Measurements from ENCODE around the gene OR2AT4. TPM values are rescaled to one million over a fixed set of nuclear protein-coding genes. Genes with fewer than 3 reads are reported as not detected.

The OR2AT4 gene
- total RNA-seq = under 1 TPM in 1 of 2 donors, not detected in 1; 0.11 TPM

DNA sequence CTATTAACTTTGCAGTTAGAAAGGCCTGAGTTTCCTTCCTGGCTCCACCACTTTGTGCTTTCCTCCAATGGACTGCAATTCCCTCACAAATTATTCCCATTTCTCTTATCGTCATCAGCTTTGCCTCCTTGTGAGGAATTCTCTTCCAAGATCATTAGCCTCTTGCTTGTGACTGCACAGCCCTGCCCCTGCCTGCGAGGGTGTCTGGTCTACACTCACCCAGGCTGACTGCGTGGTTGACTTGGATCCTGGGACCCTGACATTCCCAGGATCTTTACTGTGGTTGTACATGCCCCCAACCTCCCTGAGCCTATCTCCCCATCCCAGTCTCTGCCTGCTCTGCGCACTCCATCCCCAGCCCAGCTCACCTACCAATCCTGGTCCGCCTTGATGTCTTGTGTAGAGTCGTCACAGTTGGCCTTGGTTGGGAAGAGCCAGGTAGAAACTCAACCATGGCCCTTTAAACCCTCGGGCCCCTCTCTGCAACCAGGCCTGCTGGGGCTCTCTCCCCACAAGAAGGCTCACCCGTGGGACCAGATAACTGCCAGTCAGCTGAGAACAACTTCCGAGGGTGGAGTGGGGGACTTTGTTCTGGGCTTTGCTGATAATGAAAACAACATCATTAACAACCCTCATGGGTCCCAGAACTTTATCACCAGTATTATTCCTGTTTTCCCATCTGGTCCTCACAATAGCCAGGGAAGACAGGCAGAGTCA is at the start of gene OR2AT4:
Gene OR2AT4 (minus strand): TSS at position 421 of the 717 bp plus-strand sequence.
- H3K27me3 ChIP-seq (replicated peaks; ENCODE audit: insufficient read depth) = no peaks in the 10 kb centered on the region
- 81% methylated on average over 9 of the region's 9 CpGs for WGBS

DNA sequence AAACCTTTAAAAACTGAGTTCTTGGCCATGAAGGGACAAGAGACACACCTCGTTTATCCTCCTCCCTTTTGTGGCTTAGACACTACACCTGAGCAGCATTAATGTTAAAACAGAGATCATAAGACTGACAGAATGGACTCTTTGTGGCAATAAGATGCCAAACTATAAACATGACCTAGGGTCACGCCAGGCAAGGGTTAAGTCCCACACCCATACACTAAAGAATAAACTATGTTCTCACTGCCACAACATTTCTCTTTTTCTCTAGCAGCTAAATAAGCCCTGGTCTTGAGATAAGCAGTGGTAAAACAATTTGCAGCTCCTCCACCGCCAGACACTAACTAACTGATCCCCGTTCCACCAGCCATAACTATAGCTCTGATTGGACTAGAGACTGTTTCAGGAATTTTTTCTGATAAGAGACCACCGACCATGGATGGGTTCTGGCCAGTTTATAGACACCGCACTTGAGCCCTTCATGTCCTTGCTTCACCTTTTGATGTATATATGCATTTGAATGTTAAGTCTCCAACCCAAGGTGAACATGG is 49.4 kb upstream of the OR2AT4 start:
- 64% methylated on average over 6 of the region's 6 CpGs for WGBS
- Histone ChIP-seq H3K36me3 (no peaks in the 10 kb centered on the region), H3K27me3 (replicated peaks; ENCODE audit: insufficient read depth) (no peaks in the 10 kb centered on the region), H3K9me3 (no peaks in the 10 kb centered on the region), H3K4me1 (replicated peaks) (no peaks in the 10 kb centered on the region), H3K4me3 (no peak overlapping the region), H3K27ac (no peak overlapping the region)
- intact Hi-C loops (cut with DNase I) = loop anchor here (2.0 to 10.0 kb wide), 2 partner anchors 59 to 221 kb away; no protein-coding TSS in a partner anchor
- no peak for DNase-seq (ENCODE audit: low spot score)
- TF ChIP-seq, protein P1, sequence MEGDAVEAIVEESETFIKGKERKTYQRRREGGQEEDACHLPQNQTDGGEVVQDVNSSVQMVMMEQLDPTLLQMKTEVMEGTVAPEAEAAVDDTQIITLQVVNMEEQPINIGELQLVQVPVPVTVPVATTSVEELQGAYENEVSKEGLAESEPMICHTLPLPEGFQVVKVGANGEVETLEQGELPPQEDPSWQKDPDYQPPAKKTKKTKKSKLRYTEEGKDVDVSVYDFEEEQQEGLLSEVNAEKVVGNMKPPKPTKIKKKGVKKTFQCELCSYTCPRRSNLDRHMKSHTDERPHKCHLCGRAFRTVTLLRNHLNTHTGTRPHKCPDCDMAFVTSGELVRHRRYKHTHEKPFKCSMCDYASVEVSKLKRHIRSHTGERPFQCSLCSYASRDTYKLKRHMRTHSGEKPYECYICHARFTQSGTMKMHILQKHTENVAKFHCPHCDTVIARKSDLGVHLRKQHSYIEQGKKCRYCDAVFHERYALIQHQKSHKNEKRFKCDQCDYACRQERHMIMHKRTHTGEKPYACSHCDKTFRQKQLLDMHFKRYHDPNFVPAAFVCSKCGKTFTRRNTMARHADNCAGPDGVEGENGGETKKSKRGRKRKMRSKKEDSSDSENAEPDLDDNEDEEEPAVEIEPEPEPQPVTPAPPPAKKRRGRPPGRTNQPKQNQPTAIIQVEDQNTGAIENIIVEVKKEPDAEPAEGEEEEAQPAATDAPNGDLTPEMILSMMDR (IDR thresholded peaks at IDR 0.05) = no peak
- no peak for TF ChIP-seq POLR2A (IDR thresholded peaks at IDR 0.05)
- no peak for TF ChIP-seq POLR2AphosphoS5 (IDR thresholded peaks at IDR 0.05)

More for the DNA sequence above, at the start of gene OR2AT4:
- intact Hi-C loops (cut with DNase I) = no loop called here
- no peak for DNase-seq (ENCODE audit: low spot score)
- TF ChIP-seq POLR2AphosphoS5 (IDR thresholded peaks at IDR 0.05) (no peak), POLR2A (IDR thresholded peaks at IDR 0.05) (no peak)
- TF ChIP-seq, protein P1 (IDR thresholded peaks at IDR 0.05) = no peak
- Histone ChIP-seq H3K36me3 (no peaks in the 10 kb centered on the region), H3K9me3 (no peaks in the 10 kb centered on the region), H3K27ac (no peak within 1 kb of the TSS), H3K4me1 (replicated peaks) (no peaks in the 10 kb centered on the region), H3K4me3 (no peak within 1 kb of the TSS)

GRCh38 chr11:75145196-75145971 is 48.7 kb upstream of the OR2AT4 start:
- no peak for TF ChIP-seq POLR2AphosphoS5 (IDR thresholded peaks at IDR 0.05)
- TF ChIP-seq POLR2A (IDR thresholded peaks at IDR 0.05) = no peak
- TF ChIP-seq, protein P1 (IDR thresholded peaks at IDR 0.05) = no peak
- Histone ChIP-seq H3K4me1 (replicated peaks) (no peaks in the 10 kb centered on the region), H3K4me3 (no peak overlapping the region), H3K9me3 (no peaks in the 10 kb centered on the region), H3K27me3 (replicated peaks; ENCODE audit: insufficient read depth) (no peaks in the 10 kb centered on the region), H3K36me3 (no peaks in the 10 kb centered on the region), H3K27ac (no peak overlapping the region)
- WGBS = 81% methylated on average over 9 of the region's 9 CpGs
- intact Hi-C loops (cut with DNase I) = loop anchor here (2.0 to 10.0 kb wide), 2 partner anchors 59 to 221 kb away; no protein-coding TSS in a partner anchor
- DNase-seq (ENCODE audit: low spot score) = no peak

- WGBS = 38% methylated on average over 3 of the region's 3 CpGs
Observed at GRCh38 chr11:75144716-75145014, 48.0 kb upstream of the OR2AT4 start.

DNA sequence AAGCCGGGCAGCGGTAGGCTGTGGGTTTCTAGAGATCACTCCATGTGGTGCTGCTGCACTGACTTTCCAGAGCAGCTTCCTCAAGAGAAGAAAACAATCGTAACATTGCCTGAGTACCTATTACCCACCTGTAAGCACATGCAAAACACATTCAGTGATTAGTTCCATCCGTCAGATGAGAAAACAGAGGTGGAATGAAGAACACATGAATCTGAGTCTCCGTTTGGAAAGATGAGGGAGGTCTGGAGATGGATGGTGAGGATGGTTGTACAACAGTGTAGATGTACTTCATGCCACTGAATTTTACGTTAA is 46.7 kb upstream of the OR2AT4 start:
- no peaks in the 10 kb centered on the region for H3K4me1 ChIP-seq (replicated peaks)
- H3K27ac ChIP-seq = no peak overlapping the region
- H3K36me3 ChIP-seq = no peaks in the 10 kb centered on the region
- no peak for DNase-seq (ENCODE audit: low spot score)
- intact Hi-C loops (cut with DNase I) = loop anchor here (10.0 kb wide), 1 partner anchor 219 kb away; no protein-coding TSS in a partner anchor
- H3K9me3 ChIP-seq = no peaks in the 10 kb centered on the region
- no peak overlapping the region for H3K4me3 ChIP-seq
- WGBS = 55% methylated on average over 6 of the region's 6 CpGs
- no peak for TF ChIP-seq POLR2AphosphoS5 (IDR thresholded peaks at IDR 0.05)
- no peak for TF ChIP-seq POLR2A (IDR thresholded peaks at IDR 0.05)
- TF ChIP-seq, protein P1 (IDR thresholded peaks at IDR 0.05) = no peak
- no peaks in the 10 kb centered on the region for H3K27me3 ChIP-seq (replicated peaks; ENCODE audit: insufficient read depth)

More at GRCh38 chr11:75144716-75145014, 48.0 kb upstream of the OR2AT4 start:
- intact Hi-C loops (cut with DNase I) = loop anchor here (2.0 to 10.0 kb wide), 2 partner anchors 60 to 220 kb away; no protein-coding TSS in a partner anchor
- TF ChIP-seq POLR2A (IDR thresholded peaks at IDR 0.05) = no peak
- H3K27ac ChIP-seq = no peak overlapping the region
- H3K4me3 ChIP-seq = no peak overlapping the region
- H3K4me1 ChIP-seq (replicated peaks) = no peaks in the 10 kb centered on the region
- H3K36me3 ChIP-seq = no peaks in the 10 kb centered on the region
- DNase-seq (ENCODE audit: low spot score) = no peak
- no peaks in the 10 kb centered on the region for H3K9me3 ChIP-seq
- no peaks in the 10 kb centered on the region for H3K27me3 ChIP-seq (replicated peaks; ENCODE audit: insufficient read depth)
